ENCODE results near the gene SDF2L1. TPM values are rescaled to one million over a fixed set of nuclear protein-coding genes. Genes with fewer than 3 reads are reported as not detected.

The SDF2L1 gene
- total and polyA plus RNA-seq, 9 of the 15 experiments (the other 6 are each of a cell fraction or from before 2014, with no cell fraction given) = 15.1 to 989 (median 124) TPM

- TF ChIP-seq GTF3C2 (IDR thresholded peaks at IDR 0.05; ENCODE audit: borderline replicate concordance, extremely low read depth, insufficient read length) (no peak), USF1 (CRISPR knock-in tag; IDR thresholded peaks at IDR 0.05) (no peak), NFIC (IDR thresholded peaks at IDR 0.05) (no peak), ARID4B (CRISPR knock-in tag; IDR thresholded peaks at IDR 0.05) (no peak), PHB (CRISPR knock-in tag; IDR thresholded peaks at IDR 0.05) (no peak), CC2D1A (IDR thresholded peaks at IDR 0.05) (no peak)
- TF ChIP-seq, protein P1, sequence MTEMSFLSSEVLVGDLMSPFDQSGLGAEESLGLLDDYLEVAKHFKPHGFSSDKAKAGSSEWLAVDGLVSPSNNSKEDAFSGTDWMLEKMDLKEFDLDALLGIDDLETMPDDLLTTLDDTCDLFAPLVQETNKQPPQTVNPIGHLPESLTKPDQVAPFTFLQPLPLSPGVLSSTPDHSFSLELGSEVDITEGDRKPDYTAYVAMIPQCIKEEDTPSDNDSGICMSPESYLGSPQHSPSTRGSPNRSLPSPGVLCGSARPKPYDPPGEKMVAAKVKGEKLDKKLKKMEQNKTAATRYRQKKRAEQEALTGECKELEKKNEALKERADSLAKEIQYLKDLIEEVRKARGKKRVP (CRISPR knock-in tag; IDR thresholded peaks at IDR 0.05) = no peak
Measured at GRCh38 chr22:21680830-21681565, 38.9 kb downstream of the SDF2L1 start (continued).
